Measurements from ENCODE around the gene TRPM2. TPM values are rescaled to one million over a fixed set of nuclear protein-coding genes. Genes with fewer than 3 reads are reported as not detected.
A peak's percentile ranks its signal among the peaks of the same experiment; 100 is the strongest.

The TRPM2 gene
- total RNA-seq, 2 donors from 2014 or later = 1.6 to 12.5 TPM

- Mint-ChIP-seq H3K36me3 (ENCODE audit: low read depth) (no peaks in the 10 kb centered on the region), H3K4me1 (no peaks in the 10 kb centered on the region), H3K4me3 (no peak overlapping the region), H3K27me3 (ENCODE audit: insufficient read depth) (no peaks in the 10 kb centered on the region), H3K9me3 (no peaks in the 10 kb centered on the region), H3K27ac (no peak overlapping the region)
- H3K4me3 ChIP-seq (ENCODE audit: low read length) = no peak overlapping the region
- H3K9me3 ChIP-seq (ENCODE audit: control insufficient read depth, low read length) = no peaks in the 10 kb centered on the region
- no peaks in the 10 kb centered on the region for H3K4me1 ChIP-seq (ENCODE audit: control insufficient read depth, insufficient read depth, low read length)
- WGBS, 2 experiments (ENCODE audit: insufficient coverage in 1 of 2, insufficient read length in 1 of 2) = 80 to 89% methylated on average over 2 to 5 of the region's 5 CpGs
- no peaks in the 10 kb centered on the region for H3K36me3 ChIP-seq (ENCODE audit: control insufficient read depth, insufficient read depth, low read length)
- H3K27me3 ChIP-seq (ENCODE audit: control insufficient read depth, insufficient read depth, low read length, poor library complexity, severe bottlenecking) = no peaks in the 10 kb centered on the region
- H3K9ac ChIP-seq (ENCODE audit: extremely low read depth, low read length, poor library complexity, severe bottlenecking) = no peak overlapping the region
- TF ChIP-seq CTCF (conservative IDR thresholded peaks at IDR 0.05) = no peak
- no peak overlapping the region for H3K27ac ChIP-seq (ENCODE audit: low read depth, low read length)
- peak; percentile 37 for DNase-seq
These were observed 83.9 kb downstream of the TRPM2 start for GRCh38 chr21:44437371-44437695.

GRCh38 chr21:44437696-44438431, 84.4 kb downstream of the TRPM2 start:
- Histone ChIP-seq H3K27ac (ENCODE audit: low read depth, low read length) (no peak overlapping the region), H3K4me3 (ENCODE audit: low read length) (no peak overlapping the region), H3K27me3 (ENCODE audit: control insufficient read depth, insufficient read depth, low read length, poor library complexity, severe bottlenecking) (no peaks in the 10 kb centered on the region), H3K9me3 (ENCODE audit: control insufficient read depth, low read length) (no peaks in the 10 kb centered on the region), H3K9ac (ENCODE audit: extremely low read depth, low read length, poor library complexity, severe bottlenecking) (no peak overlapping the region), H3K4me1 (ENCODE audit: control insufficient read depth, insufficient read depth, low read length) (no peaks in the 10 kb centered on the region), H3K36me3 (ENCODE audit: control insufficient read depth, insufficient read depth, low read length) (no peaks in the 10 kb centered on the region)
- no peaks in the 10 kb centered on the region for H3K9me3 Mint-ChIP-seq
- no peak overlapping the region for H3K4me3 Mint-ChIP-seq
- H3K27me3 Mint-ChIP-seq (ENCODE audit: insufficient read depth) = no peaks in the 10 kb centered on the region
- 95 to 96% methylated on average over 10 to 19 of the region's 19 CpGs for WGBS, 2 experiments (ENCODE audit: insufficient coverage in 1 of 2, insufficient read length in 1 of 2)
- no peak overlapping the region for H3K27ac Mint-ChIP-seq
- peak; percentile 35 for DNase-seq
- no peaks in the 10 kb centered on the region for H3K4me1 Mint-ChIP-seq
- TF ChIP-seq CTCF (conservative IDR thresholded peaks at IDR 0.05) = no peak
- H3K36me3 Mint-ChIP-seq (ENCODE audit: low read depth) = no peaks in the 10 kb centered on the region

- no peak for DNase-seq
- H3K36me3 Mint-ChIP-seq (ENCODE audit: low read depth) = no peaks in the 10 kb centered on the region
- 93 to 96% methylated on average over 12 to 34 of the region's 34 CpGs for WGBS, 2 experiments (ENCODE audit: insufficient coverage in 1 of 2, insufficient read length in 1 of 2)
These were observed 85.2 kb downstream of the TRPM2 start for GRCh38 chr21:44438531-44439210.

More at GRCh38 chr21:44438531-44439210, 85.2 kb downstream of the TRPM2 start:
- no peak for TF ChIP-seq CTCF (conservative IDR thresholded peaks at IDR 0.05)
- no peaks in the 10 kb centered on the region for H3K9me3 ChIP-seq (ENCODE audit: control insufficient read depth, low read length)
- no peak overlapping the region for H3K9ac ChIP-seq (ENCODE audit: extremely low read depth, low read length, poor library complexity, severe bottlenecking)
- Mint-ChIP-seq H3K27ac (no peak overlapping the region), H3K27me3 (ENCODE audit: insufficient read depth) (no peaks in the 10 kb centered on the region), H3K9me3 (no peaks in the 10 kb centered on the region), H3K4me3 (no peak overlapping the region), H3K4me1 (no peaks in the 10 kb centered on the region)
- H3K4me3 ChIP-seq (ENCODE audit: low read length) = no peak overlapping the region
- H3K4me1 ChIP-seq (ENCODE audit: control insufficient read depth, insufficient read depth, low read length) = no peaks in the 10 kb centered on the region
- no peaks in the 10 kb centered on the region for H3K36me3 ChIP-seq (ENCODE audit: control insufficient read depth, insufficient read depth, low read length)
- no peaks in the 10 kb centered on the region for H3K27me3 ChIP-seq (ENCODE audit: control insufficient read depth, insufficient read depth, low read length, poor library complexity, severe bottlenecking)
- H3K27ac ChIP-seq (ENCODE audit: low read depth, low read length) = no peak overlapping the region

Measured in endodermal cell (in vitro differentiated cells).